Natural killer cell (primary cell): ENCODE measurements around the gene SERHL2. TPM values are rescaled to one million over a fixed set of nuclear protein-coding genes. Genes with fewer than 3 reads are reported as not detected.

Source experiments
- ATAC-seq, 3 donors: fragments of 150-1000 bp in 2 of 3; fragments of 200-7000 bp in 1 of 3; cut with Tn5 transposase; 1 replicate in 1 of 3; 2 replicates in 2 of 3; pipeline ENCODE4 v1.10.0; 2021; ENCODE audit warnings: mild to moderate bottlenecking in 2 of 3, moderate library complexity in 2 of 3
- DNase-seq, 2 donors: peaks; one replicate each; pipeline versions ENCODE4 v3.0.0 to v3.0.0-alpha.2; 2013 to 2021; ENCODE audit warnings: mixed read lengths in 1 of 2
- H3K27ac ChIP-seq: one replicate; pipeline ENCODE4 v1.5.1; 2013; ENCODE audit warnings: mild to moderate bottlenecking, low read length
- H3K27me3 ChIP-seq: one replicate; pipeline ENCODE4 v1.6.1; 2013; ENCODE audit warnings: low read length; ENCODE audit not compliant: control insufficient read depth, insufficient read depth
- H3K36me3 ChIP-seq: one replicate; pipeline ENCODE4 v1.6.1; 2013; ENCODE audit warnings: low read length; ENCODE audit not compliant: control insufficient read depth, insufficient read depth
- H3K4me1 ChIP-seq: one replicate; pipeline ENCODE4 v1.6.1; 2013; ENCODE audit warnings: low read length; ENCODE audit not compliant: control insufficient read depth, insufficient read depth
- H3K4me3 ChIP-seq: one replicate; pipeline ENCODE4 v1.5.1; 2013; ENCODE audit warnings: low read length
- H3K9me3 ChIP-seq: one replicate; pipeline ENCODE4 v1.6.1; 2013; ENCODE audit warnings: low read length; ENCODE audit not compliant: control insufficient read depth, insufficient read depth
- H3K27ac Mint-ChIP-seq, 2 donors: one replicate each; pipeline ENCODE4 v1.8.0; 2022; ENCODE audit warnings: mild to moderate bottlenecking in 2 of 2, mixed read lengths in 2 of 2, moderate library complexity in 1 of 2
- H3K27me3 Mint-ChIP-seq, 2 donors: one replicate each; pipeline ENCODE4 v1.8.0; 2022; ENCODE audit warnings: low read depth in 2 of 2, mixed read lengths in 2 of 2
- H3K36me3 Mint-ChIP-seq: one replicate; pipeline ENCODE4 v1.8.0; 2022; ENCODE audit warnings: mixed read lengths
- H3K4me1 Mint-ChIP-seq, 2 donors: one replicate each; pipeline ENCODE4 v1.8.0; 2022; ENCODE audit warnings: mixed read lengths in 2 of 2
- H3K4me3 Mint-ChIP-seq: one replicate; pipeline ENCODE4 v1.8.0; 2022; ENCODE audit warnings: mild to moderate bottlenecking, moderate library complexity, mixed read lengths
- H3K9me3 Mint-ChIP-seq, 2 donors: one replicate each; pipeline ENCODE4 v1.8.0; 2022; ENCODE audit warnings: mixed read lengths in 2 of 2
- WGBS: methylation state at CpG from one replicate; pipeline ENCODE4 v1.1.7; 2013; ENCODE audit warnings: missing lambda C conversion rate; ENCODE audit not compliant: insufficient coverage; 5-methylcytosine and 5-hydroxymethylcytosine counted together
- intact Hi-C: fragments of 100-400 bp; cut with micrococcal nuclease; formaldehyde crosslinking; loops from one replicate; pipeline ENCODE4 v1.14.2; 2022
- total RNA-seq, 4 donors: library from RNA; stranded (reverse); fragments of 120-200 nt in 1 of 4; gene quantifications; one replicate each; pipeline versions ENCODE4 v1.2.3 to v1.2.4, GENCODE V29; 2013 to 2022
- TF ChIP-seq, protein P1 (sequence below): fragments of 200-600 bp; IDR thresholded peaks from one replicate; pipeline ENCODE4 v1.8.0; 2022; ENCODE audit warnings: antibody characterized with exemption

Gene SERHL2
- total RNA-seq, 3 donors from 2014 or later (not counting 1 experiment from before 2014, with no cell fraction given): 0.23 to 0.48 TPM; not detected in 1

DNA sequence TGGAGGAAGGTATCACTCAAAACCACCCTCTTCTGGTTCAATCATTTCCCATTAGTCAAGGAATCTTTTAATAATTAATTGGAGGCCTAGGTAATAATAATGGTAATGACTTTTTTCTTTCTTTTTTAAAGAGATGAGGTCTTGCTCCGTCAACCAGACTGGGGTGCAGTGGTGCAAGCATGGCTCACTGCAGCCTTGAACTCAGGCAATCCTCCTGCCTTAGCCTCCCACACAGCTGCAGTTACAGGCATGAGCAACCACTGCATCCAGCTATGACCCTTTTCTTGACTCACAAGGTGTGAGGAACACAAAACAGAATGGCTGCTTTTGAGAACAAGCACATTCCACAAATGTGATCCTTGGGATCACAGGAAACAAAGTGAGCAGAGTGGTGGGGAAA, 57.3 kb downstream of the SERHL2 start:
- H3K36me3 ChIP-seq: peaks cover 10% of the 10 kb centered on the region
- no peaks in the 10 kb centered on the region for H3K27me3 ChIP-seq
- H3K27ac Mint-ChIP-seq: peak overlapping the region in 1 of 2 donors; percentile 53
- H3K9me3 Mint-ChIP-seq: no peaks in the 10 kb centered on the region
- 75% methylated on average over 1 of the region's 1 CpG for WGBS
- peaks cover 34 to 54% of the 10 kb centered on the region in 2 donors for H3K4me1 Mint-ChIP-seq
- H3K27ac ChIP-seq: no peak overlapping the region
- DNase-seq (no peak), ATAC-seq (no peak)
- TF ChIP-seq, protein P1, sequence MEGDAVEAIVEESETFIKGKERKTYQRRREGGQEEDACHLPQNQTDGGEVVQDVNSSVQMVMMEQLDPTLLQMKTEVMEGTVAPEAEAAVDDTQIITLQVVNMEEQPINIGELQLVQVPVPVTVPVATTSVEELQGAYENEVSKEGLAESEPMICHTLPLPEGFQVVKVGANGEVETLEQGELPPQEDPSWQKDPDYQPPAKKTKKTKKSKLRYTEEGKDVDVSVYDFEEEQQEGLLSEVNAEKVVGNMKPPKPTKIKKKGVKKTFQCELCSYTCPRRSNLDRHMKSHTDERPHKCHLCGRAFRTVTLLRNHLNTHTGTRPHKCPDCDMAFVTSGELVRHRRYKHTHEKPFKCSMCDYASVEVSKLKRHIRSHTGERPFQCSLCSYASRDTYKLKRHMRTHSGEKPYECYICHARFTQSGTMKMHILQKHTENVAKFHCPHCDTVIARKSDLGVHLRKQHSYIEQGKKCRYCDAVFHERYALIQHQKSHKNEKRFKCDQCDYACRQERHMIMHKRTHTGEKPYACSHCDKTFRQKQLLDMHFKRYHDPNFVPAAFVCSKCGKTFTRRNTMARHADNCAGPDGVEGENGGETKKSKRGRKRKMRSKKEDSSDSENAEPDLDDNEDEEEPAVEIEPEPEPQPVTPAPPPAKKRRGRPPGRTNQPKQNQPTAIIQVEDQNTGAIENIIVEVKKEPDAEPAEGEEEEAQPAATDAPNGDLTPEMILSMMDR: no peak
- H3K4me1 ChIP-seq: peaks cover 40% of the 10 kb centered on the region
- H3K4me3 Mint-ChIP-seq: peak overlapping the region; percentile 6
- intact Hi-C loops: no loop called here
- H3K27me3 Mint-ChIP-seq: no peaks in the 10 kb centered on the region
- H3K9me3 ChIP-seq: no peaks in the 10 kb centered on the region
- no peak overlapping the region for H3K4me3 ChIP-seq
- H3K36me3 Mint-ChIP-seq: no peaks in the 10 kb centered on the region

DNA sequence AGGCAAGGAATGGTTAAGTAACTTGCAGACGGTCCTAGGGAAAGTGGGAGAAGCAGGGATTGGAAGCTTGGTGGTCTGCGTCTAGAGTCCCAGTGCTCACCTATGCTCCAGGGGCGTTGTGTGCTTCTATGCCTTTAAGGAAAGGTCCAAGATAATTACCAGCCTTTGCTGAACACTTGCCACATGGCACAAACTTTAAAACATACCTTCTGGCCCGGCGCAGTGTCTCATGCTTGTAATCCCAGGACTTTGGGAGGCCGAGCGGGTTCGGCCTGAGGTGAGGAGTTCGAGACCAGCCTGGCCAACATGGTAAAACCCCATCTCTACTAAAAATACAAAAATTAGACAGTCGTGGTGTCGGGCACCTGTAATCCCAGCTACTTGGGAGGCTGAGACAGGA, 58.6 kb downstream of the SERHL2 start:
- Histone ChIP-seq H3K4me1 (peaks cover 44% of the 10 kb centered on the region), H3K27ac (no peak overlapping the region), H3K9me3 (no peaks in the 10 kb centered on the region), H3K36me3 (peaks cover 10% of the 10 kb centered on the region), H3K27me3 (no peaks in the 10 kb centered on the region), H3K4me3 (no peak overlapping the region)
- Mint-ChIP-seq H3K36me3 (no peaks in the 10 kb centered on the region), H3K9me3 (no peaks in the 10 kb centered on the region), H3K4me3 (peak overlapping the region; percentile 91), H3K27me3 (no peaks in the 10 kb centered on the region), H3K4me1 (peaks cover 34 to 50% of the 10 kb centered on the region in 2 donors), H3K27ac (peak overlapping the region; percentile 100)
- 88% methylated on average over 11 of the region's 11 CpGs for WGBS
- intact Hi-C loops: no loop called here
- no peak for ATAC-seq
- TF ChIP-seq, protein P1: no peak
- no peak for DNase-seq

DNA sequence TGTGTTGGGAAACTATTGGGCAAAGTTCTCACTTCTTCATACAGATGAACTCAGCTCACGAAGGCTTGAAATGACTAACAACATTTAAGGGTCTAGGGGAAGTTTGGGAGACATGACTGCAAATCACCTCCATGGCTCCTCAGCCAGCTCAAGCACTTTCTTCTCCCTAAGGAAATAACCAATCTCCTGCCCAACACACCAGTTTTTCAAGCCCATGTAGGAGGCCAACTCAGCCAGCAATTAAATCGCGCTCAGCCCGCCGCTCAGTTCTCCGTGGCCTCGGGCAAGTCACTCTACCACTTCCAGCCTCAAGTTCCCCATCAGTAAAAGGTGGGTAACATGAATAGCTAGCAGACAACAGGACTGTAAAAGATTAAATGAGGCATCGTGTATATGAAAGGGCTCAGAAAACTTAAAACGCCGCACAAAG, 60.1 kb downstream of the SERHL2 start:
- no peak for DNase-seq
- Histone ChIP-seq H3K27ac (peak overlapping the region; percentile 84), H3K9me3 (no peaks in the 10 kb centered on the region), H3K27me3 (no peaks in the 10 kb centered on the region), H3K4me1 (peaks cover 44% of the 10 kb centered on the region), H3K36me3 (peaks cover 6% of the 10 kb centered on the region), H3K4me3 (peak overlapping the region; percentile 70)
- TF ChIP-seq, protein P1: no peak
- H3K27me3 Mint-ChIP-seq: no peaks in the 10 kb centered on the region
- no peaks in the 10 kb centered on the region for H3K9me3 Mint-ChIP-seq
- H3K27ac Mint-ChIP-seq: peak overlapping the region; percentile 100
- no peak for ATAC-seq
- intact Hi-C loops: loop anchor here (1.0 to 2.0 kb wide), 2 partner anchors 35 to 401 kb away; partner anchors contain the start of genes CYB5R3 and PACSIN2
- H3K36me3 Mint-ChIP-seq: no peaks in the 10 kb centered on the region
- H3K4me1 Mint-ChIP-seq: peaks cover 34 to 54% of the 10 kb centered on the region in 2 donors
- under 1% methylated on average over 10 of the region's 10 CpGs for WGBS
- peak overlapping the region; percentile 91 for H3K4me3 Mint-ChIP-seq
